GM19025 (cell line): ENCODE results near the gene HTT.

ENCODE experiments used
- ATAC-seq: cut with Tn5 transposase; IDR thresholded peaks from one replicate; pipeline ENCODE4 v1.9.1; 2021; ENCODE audit warnings: mild to moderate bottlenecking, low read depth, moderate library complexity; ENCODE audit not compliant: unreplicated experiment

HTT gene

GRCh38 chr4:3257103-3257555 is 182.6 kb downstream of the HTT start:
- ATAC-seq = no peak

GRCh38 chr4:3257556-3258482 is 183.3 kb downstream of the HTT start:
- peak; percentile 67 for ATAC-seq

- no peak for ATAC-seq
Measured at GRCh38 chr4:3261411-3262207, 187.1 kb downstream of the HTT start.

GRCh38 chr4:3262208-3263052 is 187.9 kb downstream of the HTT start:
- no peak for ATAC-seq

- ATAC-seq = no peak
Measured at GRCh38 chr4:3263053-3263875, 188.8 kb downstream of the HTT start.

GRCh38 chr4:3263876-3264193 is 189.4 kb downstream of the HTT start:
- no peak for ATAC-seq

- ATAC-seq = no peak
Measured at GRCh38 chr4:3266076-3266475, 191.6 kb downstream of the HTT start.

- ATAC-seq = no peak
Measured at GRCh38 chr4:3267576-3268394, 193.3 kb downstream of the HTT start.

- ATAC-seq = no peak
Measured at GRCh38 chr4:3268395-3269104, 194.1 kb downstream of the HTT start.

GRCh38 chr4:3269105-3269927 is 194.8 kb downstream of the HTT start:
- no peak for ATAC-seq

- ATAC-seq = no peak
Measured at GRCh38 chr4:3269991-3270611, 195.6 kb downstream of the HTT start.

GRCh38 chr4:3271131-3271530 is 196.7 kb downstream of the HTT start:
- no peak for ATAC-seq

GRCh38 chr4:3276986-3277385 is 202.5 kb downstream of the HTT start:
- no peak for ATAC-seq

GRCh38 chr4:3280466-3280865 is 206.0 kb downstream of the HTT start:
- ATAC-seq = no peak

- ATAC-seq = no peak
Measured at GRCh38 chr4:3283483-3283882, 209.0 kb downstream of the HTT start.

- ATAC-seq = no peak
Measured at GRCh38 chr4:3283916-3284315, 209.4 kb downstream of the HTT start.
